GM12878 (cell line): ENCODE measurements around the gene ZDHHC21. TPM values are rescaled to one million over a fixed set of nuclear protein-coding genes. Genes with fewer than 3 reads are reported as not detected.

Experiments used
- ATAC-seq: fragments of 200-7000 bp; cut with Tn5 transposase; 3 replicates; pipeline ENCODE4 v1.9.1; 2020; ENCODE audit warnings: mild to moderate bottlenecking, moderate library complexity
- BruUV-seq: library from RNA; stranded (reverse); fragments of 400-500 nt; replicated peaks from 2 replicates; lab custom pipeline; 2021; lab: Mats Ljungman, UMichigan
- CTCF ChIA-PET: fragments of 300-600 bp; sonication (Branson Sonifier 250); formaldehyde crosslinking; extraction: SDS; loops from one replicate; lab custom pipeline; 2021; ENCODE audit warnings: inconsistent platforms; lab: Yijun Ruan, JAX
- POLR2A ChIA-PET: fragments of 350-600 bp; formaldehyde crosslinking; extraction: SDS; loops from one replicate; lab custom pipeline; 2021; ENCODE audit warnings: inconsistent platforms; lab: Charles Lee
- RAD21 ChIA-PET: fragments of 300-600 bp; sonication (Branson Sonifier 250); formaldehyde crosslinking; loops from one replicate; lab custom pipeline; 2023; ENCODE audit warnings: antibody characterized with exemption; ENCODE audit not compliant: unreplicated experiment; lab: Charles Lee
- SMC1A ChIA-PET: fragments of 300-600 bp; sonication (Branson Sonifier 250); formaldehyde crosslinking; loops from one replicate; lab custom pipeline; 2023; ENCODE audit not compliant: unreplicated experiment, uncharacterized antibody; lab: Charles Lee
- DNase-seq: peaks from one replicate; pipeline ENCODE4 v3.0.0-alpha.2; 2011; ENCODE audit warnings: low read depth, low spot score
- FAIRE-seq: peaks from 3 replicates; lab custom pipeline; 2011; peaks lifted over from hg19 to GRCh38; lab: Jason Lieb, UNC
- H2AFZ ChIP-seq: 2 replicates; pipeline ENCODE4 v1.6.0; 2011; ENCODE audit warnings: low read depth, low read length, control low read depth; ENCODE audit not compliant: control insufficient read depth
- H3K27ac ChIP-seq: 2 replicates; pipeline ENCODE4 v1.5.1; 2011; ENCODE audit warnings: control low read depth; ENCODE audit not compliant: control insufficient read depth, insufficient read depth
- H3K27me3 ChIP-seq, 2 experiments: replicated peaks in 1 of 2; 2 replicates each; pipeline versions ENCODE4 v1.6.0 to v1.6.1; 2011; ENCODE audit warnings: low read length in 1 of 2; ENCODE audit not compliant: control insufficient read depth in 2 of 2, insufficient read depth in 2 of 2
- H3K36me3 ChIP-seq, 2 experiments: 2 replicates each; pipeline ENCODE4 v1.5.1; 2011; ENCODE audit warnings: low read length in 1 of 2; ENCODE audit not compliant: control insufficient read depth in 2 of 2, insufficient read depth in 2 of 2
- H3K4me1 ChIP-seq: 2 replicates; pipeline ENCODE4 v1.6.1; 2011; ENCODE audit warnings: mild to moderate bottlenecking, low read length, moderate library complexity, mixed read lengths; ENCODE audit not compliant: control insufficient read depth, insufficient read depth
- H3K4me2 ChIP-seq: 2 replicates; pipeline ENCODE4 v1.6.0; 2011; ENCODE audit warnings: control low read depth; ENCODE audit not compliant: control insufficient read depth, insufficient read depth
- H3K4me3 ChIP-seq: fragments of 200-600 bp; sonication (generic); 2 replicates; pipeline ENCODE4 v1.5.1; 2016
- H3K79me2 ChIP-seq: 2 replicates; pipeline ENCODE4 v1.6.0; 2011; ENCODE audit warnings: low read length; ENCODE audit not compliant: control insufficient read depth, insufficient read depth
- H3K9ac ChIP-seq: 2 replicates; pipeline ENCODE4 v1.8.0; 2011; ENCODE audit warnings: low read length, control low read depth, mixed read lengths; ENCODE audit not compliant: control insufficient read depth, insufficient read depth
- H3K9me3 ChIP-seq: replicated peaks from 3 replicates; pipeline ENCODE4 v1.5.1; 2011; ENCODE audit warnings: mild to moderate bottlenecking, low read length; ENCODE audit not compliant: control insufficient read depth, insufficient read depth
- H4K20me1 ChIP-seq: 2 replicates; pipeline ENCODE4 v1.6.0; 2011; ENCODE audit not compliant: control insufficient read depth, insufficient read depth
- ESRRA ChIP-seq: IDR thresholded peaks from 2 replicates; pipeline ENCODE4 v1.6.1; 2012; ENCODE audit warnings: mild to moderate bottlenecking, low read length, improper control_type of control experiment
- FOXM1 ChIP-seq: IDR thresholded peaks from 2 replicates; pipeline ENCODE4 v1.6.1; 2012; ENCODE audit warnings: low read depth, mild to moderate bottlenecking, inconsistent platforms, low read length, moderate library complexity
- NR2C2 ChIP-seq: IDR thresholded peaks from 2 replicates; pipeline ENCODE4 v1.6.1; 2011; ENCODE audit warnings: borderline replicate concordance, low read depth; ENCODE audit not compliant: control insufficient read depth, insufficient read length
- NRF1 ChIP-seq: conservative IDR thresholded peaks from 2 replicates; pipeline ENCODE4 v1.6.1; 2011; ENCODE audit warnings: mild to moderate bottlenecking, low read depth, low read length, improper control_type of control experiment
- RFX5 ChIP-seq: IDR thresholded peaks from 2 replicates; pipeline ENCODE4 v1.6.1; 2011; ENCODE audit warnings: low read depth, low read length, improper control_type of control experiment
- SREBF1 ChIP-seq: IDR thresholded peaks from 2 replicates; pipeline ENCODE4 v1.6.1; 2012; ENCODE audit warnings: mild to moderate bottlenecking, low read length
- WGBS: methylation state at CpG from one replicate; pipeline ENCODE4 v1.1.6; 2016; ENCODE audit warnings: low lambda C conversion rate; ENCODE audit not compliant: insufficient replicate concordance, insufficient coverage; ENCODE audit errors: missing lambda C conversion rate; 5-methylcytosine and 5-hydroxymethylcytosine counted together
- in situ Hi-C: fragments of 300-500 bp; cut with MboI; formaldehyde crosslinking; loops from 9 replicates; pipeline ENCODE4 v1.14.3; 2018; ENCODE audit warnings: mixed read lengths
- intact Hi-C: fragments of 100-400 bp; cut with micrococcal nuclease; formaldehyde crosslinking; loops from one replicate; pipeline ENCODE4 v1.14.2; 2022; ENCODE audit not compliant: unreplicated experiment
- polyA plus RNA-seq, 11 experiments: library from polyadenylated mRNA; depleted of rRNA in 4 of 11; unstranded in 6 of 11; stranded (reverse) in 5 of 11; fragments of >200 nt; fragmentation: Nextera tagmentation in 4 of 11; fragmentation: Illumina TruSeq in 1 of 11; extraction: Ambion mirVana in 4 of 11; extraction: Trizol in 1 of 11; gene quantifications; 1 replicate in 1 of 11; 2 replicates in 10 of 11; pipeline versions ENCODE4 v1.2.1 to v1.2.3, GENCODE V29; 2011 to 2016; ENCODE audit warnings: inconsistent platforms in 2 of 11, missing spikeins in 2 of 11, low read depth in 1 of 11
- total RNA-seq, 4 experiments: library from RNA; depleted of rRNA in 3 of 4; stranded (reverse); fragments of >200 nt in 3 of 4; fragmentation: Illumina TruSeq in 1 of 4; extraction: Trizol in 1 of 4; gene quantifications; 2 replicates each; pipeline versions ENCODE4 v1.2.1 to v1.2.3, GENCODE V29; 2013 to 2021
- TF ChIP-seq, protein P1 (sequence below): fragments of 450-650 bp; IDR thresholded peaks from 2 replicates; pipeline ENCODE4 v1.6.1; 2017; ENCODE audit warnings: borderline replicate concordance
- TF ChIP-seq, protein P2 (sequence below): fragments of 450-650 bp; conservative IDR thresholded peaks from 2 replicates; pipeline ENCODE4 v1.6.1; 2017; ENCODE audit warnings: mild to moderate bottlenecking, moderate library complexity
- TF ChIP-seq, protein P3 (sequence below): fragments of 450-650 bp; IDR thresholded peaks from 2 replicates; pipeline ENCODE4 v1.6.1; 2017; ENCODE audit warnings: mild to moderate bottlenecking, low read depth, inconsistent platforms; ENCODE audit not compliant: poor library complexity, severe bottlenecking
- TF ChIP-seq, protein P4 (sequence below): IDR thresholded peaks from 2 replicates; pipeline ENCODE4 v1.6.1; 2012; ENCODE audit warnings: low read length, inconsistent platforms
- TF ChIP-seq, protein P5 (sequence below): fragments of 450-650 bp; IDR thresholded peaks from 2 replicates; pipeline ENCODE4 v1.6.1; 2014; ENCODE audit warnings: mild to moderate bottlenecking

Gene ZDHHC21
- total and polyA plus RNA-seq, 10 of the 15 experiments (the other 5 are each of a cell fraction or from before 2014, with no cell fraction given), result 2.6 to 14.6 (median 9.1) TPM

DNA sequence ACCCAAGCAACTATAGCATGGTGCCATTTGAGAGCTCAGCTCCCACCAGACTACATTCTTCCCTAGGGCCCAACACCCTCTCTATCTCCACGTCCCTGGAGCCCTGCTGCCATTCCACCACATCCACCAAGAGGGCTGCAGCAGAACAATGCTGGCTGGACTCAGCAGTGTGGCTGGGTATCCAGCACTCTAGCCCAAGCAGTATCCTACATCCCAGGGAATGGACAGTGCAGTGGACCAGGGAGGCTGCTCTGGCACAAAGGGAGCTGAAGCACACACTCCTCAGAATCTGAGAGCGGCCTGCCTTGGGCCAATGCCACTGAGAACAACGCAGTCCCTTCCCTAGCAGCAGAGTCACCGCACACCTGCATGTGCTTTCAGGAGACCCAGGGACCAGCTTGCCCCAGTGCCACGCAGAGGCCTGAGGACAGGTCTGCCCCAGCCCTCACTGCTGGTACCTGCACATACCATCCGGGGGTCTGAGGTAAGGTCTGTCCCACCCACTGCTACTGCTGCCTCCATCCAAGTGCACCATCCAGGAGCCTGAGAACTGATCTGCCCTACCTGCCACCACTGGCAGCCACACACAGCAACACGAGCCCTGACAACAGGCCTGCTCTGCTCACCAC, 95.9 kb downstream of the ZDHHC21 start:
- Histone ChIP-seq H3K79me2 (no peaks in the 10 kb centered on the region), H3K27me3 (no peaks in the 10 kb centered on the region), H3K36me3 (no peaks in the 10 kb centered on the region), H3K27ac (no peak overlapping the region), H3K4me2 (no peak overlapping the region), H3K4me1 (no peaks in the 10 kb centered on the region), H3K9me3 (no peaks in the 10 kb centered on the region; the same call in 2 of the 3 replicates), H3K9ac (no peak overlapping the region), H3K4me3 (no peak overlapping the region), H2AFZ (no peak overlapping the region), H4K20me1 (no peaks in the 10 kb centered on the region)
- ChIA-PET RAD21 (no interaction called here), CTCF (interaction anchor here (0.5 kb wide), 1 partner anchor 22 kb away, joined by 3 read pairs; no protein-coding TSS in a partner anchor), POLR2A (no interaction called here), SMC1A (interaction anchor here (1.0 to 1.5 kb wide), 2 partner anchors 11 to 12 kb away, joined by 3 to 4 read pairs; no protein-coding TSS in a partner anchor)
- intact Hi-C loops, result no loop called here
- in situ Hi-C loops, result no loop called here
- FAIRE-seq (no peak), ATAC-seq (no peak), DNase-seq (no peak)
- WGBS, result 83% methylated on average over 7 of the region's 7 CpGs
- no TSS peak for BruUV-seq
- TF ChIP-seq SREBF1 (no peak), FOXM1 (no peak), RFX5 (no peak), NR2C2 (no peak), ESRRA (no peak), NRF1 (no peak)
- TF ChIP-seq, protein P1, sequence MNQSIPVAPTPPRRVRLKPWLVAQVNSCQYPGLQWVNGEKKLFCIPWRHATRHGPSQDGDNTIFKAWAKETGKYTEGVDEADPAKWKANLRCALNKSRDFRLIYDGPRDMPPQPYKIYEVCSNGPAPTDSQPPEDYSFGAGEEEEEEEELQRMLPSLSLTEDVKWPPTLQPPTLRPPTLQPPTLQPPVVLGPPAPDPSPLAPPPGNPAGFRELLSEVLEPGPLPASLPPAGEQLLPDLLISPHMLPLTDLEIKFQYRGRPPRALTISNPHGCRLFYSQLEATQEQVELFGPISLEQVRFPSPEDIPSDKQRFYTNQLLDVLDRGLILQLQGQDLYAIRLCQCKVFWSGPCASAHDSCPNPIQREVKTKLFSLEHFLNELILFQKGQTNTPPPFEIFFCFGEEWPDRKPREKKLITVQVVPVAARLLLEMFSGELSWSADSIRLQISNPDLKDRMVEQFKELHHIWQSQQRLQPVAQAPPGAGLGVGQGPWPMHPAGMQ, result no peak
- TF ChIP-seq, protein P2, sequence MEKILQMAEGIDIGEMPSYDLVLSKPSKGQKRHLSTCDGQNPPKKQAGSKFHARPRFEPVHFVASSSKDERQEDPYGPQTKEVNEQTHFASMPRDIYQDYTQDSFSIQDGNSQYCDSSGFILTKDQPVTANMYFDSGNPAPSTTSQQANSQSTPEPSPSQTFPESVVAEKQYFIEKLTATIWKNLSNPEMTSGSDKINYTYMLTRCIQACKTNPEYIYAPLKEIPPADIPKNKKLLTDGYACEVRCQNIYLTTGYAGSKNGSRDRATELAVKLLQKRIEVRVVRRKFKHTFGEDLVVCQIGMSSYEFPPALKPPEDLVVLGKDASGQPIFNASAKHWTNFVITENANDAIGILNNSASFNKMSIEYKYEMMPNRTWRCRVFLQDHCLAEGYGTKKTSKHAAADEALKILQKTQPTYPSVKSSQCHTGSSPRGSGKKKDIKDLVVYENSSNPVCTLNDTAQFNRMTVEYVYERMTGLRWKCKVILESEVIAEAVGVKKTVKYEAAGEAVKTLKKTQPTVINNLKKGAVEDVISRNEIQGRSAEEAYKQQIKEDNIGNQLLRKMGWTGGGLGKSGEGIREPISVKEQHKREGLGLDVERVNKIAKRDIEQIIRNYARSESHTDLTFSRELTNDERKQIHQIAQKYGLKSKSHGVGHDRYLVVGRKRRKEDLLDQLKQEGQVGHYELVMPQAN, result no peak
- TF ChIP-seq, protein P3, sequence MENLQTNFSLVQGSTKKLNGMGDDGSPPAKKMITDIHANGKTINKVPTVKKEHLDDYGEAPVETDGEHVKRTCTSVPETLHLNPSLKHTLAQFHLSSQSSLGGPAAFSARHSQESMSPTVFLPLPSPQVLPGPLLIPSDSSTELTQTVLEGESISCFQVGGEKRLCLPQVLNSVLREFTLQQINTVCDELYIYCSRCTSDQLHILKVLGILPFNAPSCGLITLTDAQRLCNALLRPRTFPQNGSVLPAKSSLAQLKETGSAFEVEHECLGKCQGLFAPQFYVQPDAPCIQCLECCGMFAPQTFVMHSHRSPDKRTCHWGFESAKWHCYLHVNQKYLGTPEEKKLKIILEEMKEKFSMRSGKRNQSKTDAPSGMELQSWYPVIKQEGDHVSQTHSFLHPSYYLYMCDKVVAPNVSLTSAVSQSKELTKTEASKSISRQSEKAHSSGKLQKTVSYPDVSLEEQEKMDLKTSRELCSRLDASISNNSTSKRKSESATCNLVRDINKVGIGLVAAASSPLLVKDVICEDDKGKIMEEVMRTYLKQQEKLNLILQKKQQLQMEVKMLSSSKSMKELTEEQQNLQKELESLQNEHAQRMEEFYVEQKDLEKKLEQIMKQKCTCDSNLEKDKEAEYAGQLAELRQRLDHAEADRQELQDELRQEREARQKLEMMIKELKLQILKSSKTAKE, result no peak
- TF ChIP-seq, protein P4, sequence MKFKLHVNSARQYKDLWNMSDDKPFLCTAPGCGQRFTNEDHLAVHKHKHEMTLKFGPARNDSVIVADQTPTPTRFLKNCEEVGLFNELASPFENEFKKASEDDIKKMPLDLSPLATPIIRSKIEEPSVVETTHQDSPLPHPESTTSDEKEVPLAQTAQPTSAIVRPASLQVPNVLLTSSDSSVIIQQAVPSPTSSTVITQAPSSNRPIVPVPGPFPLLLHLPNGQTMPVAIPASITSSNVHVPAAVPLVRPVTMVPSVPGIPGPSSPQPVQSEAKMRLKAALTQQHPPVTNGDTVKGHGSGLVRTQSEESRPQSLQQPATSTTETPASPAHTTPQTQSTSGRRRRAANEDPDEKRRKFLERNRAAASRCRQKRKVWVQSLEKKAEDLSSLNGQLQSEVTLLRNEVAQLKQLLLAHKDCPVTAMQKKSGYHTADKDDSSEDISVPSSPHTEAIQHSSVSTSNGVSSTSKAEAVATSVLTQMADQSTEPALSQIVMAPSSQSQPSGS, result no peak
- TF ChIP-seq, protein P5, sequence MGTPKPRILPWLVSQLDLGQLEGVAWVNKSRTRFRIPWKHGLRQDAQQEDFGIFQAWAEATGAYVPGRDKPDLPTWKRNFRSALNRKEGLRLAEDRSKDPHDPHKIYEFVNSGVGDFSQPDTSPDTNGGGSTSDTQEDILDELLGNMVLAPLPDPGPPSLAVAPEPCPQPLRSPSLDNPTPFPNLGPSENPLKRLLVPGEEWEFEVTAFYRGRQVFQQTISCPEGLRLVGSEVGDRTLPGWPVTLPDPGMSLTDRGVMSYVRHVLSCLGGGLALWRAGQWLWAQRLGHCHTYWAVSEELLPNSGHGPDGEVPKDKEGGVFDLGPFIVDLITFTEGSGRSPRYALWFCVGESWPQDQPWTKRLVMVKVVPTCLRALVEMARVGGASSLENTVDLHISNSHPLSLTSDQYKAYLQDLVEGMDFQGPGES, result no peak
